ENCODE data around the gene C17orf75.
A peak's percentile ranks its signal among the peaks of the same experiment; 100 is the strongest.

Gene C17orf75

DNA sequence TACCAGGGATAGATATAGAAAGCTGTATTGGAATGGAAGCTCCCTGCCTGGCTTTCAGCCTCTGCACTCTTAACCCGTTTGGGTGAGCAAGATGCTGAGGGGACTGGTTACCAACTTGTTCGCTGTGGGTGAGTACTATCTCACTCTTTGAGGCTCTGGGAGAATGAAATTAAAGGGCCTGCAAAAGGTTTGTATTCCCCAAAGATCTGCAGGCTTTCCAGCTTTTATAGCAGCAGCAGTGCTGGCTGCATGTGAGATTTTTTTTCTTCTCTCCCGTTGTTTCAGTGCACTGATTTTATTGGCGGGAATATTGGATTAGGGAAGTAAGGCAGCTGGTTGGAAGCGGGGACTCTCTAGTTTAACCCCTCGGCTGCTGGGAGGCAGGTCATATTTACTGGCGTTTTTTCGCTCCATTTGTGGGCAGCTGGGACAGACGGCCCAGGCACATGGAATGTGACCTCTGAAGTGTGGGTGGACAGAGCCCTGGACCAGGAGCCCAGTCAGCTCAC is 30.9 kb downstream of the C17orf75 start:
- H3K4me2 ChIP-seq (ENCODE audit: low read length), result peak overlapping the region; percentile 25

DNA sequence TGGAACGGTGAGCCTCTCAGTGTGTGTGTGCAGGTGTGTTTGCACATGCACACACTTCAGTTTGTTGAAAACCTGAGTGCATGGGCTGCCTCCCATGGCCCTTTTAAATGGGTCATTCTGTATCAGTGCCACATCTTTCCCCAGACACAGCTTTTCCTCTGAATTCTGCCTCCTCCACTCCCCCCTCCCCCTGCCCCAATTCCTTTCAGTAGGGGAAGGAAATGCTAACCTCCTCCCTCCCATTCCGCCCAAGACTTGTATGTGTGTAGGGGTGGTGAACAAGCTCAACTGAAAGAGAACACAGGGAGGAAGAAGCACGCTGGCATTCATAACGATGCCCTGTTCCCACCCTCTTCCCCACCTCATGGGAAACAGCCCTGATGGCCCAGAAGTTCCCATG is 34.3 kb downstream of the C17orf75 start:
- no peak overlapping the region for H3K9ac ChIP-seq (ENCODE audit: low read length)
- no peak overlapping the region for H3K27ac ChIP-seq (ENCODE audit: low read length)
- H3K4me2 ChIP-seq (ENCODE audit: low read length), result no peak overlapping the region
- H4K20me1 ChIP-seq (ENCODE audit: insufficient read depth, low read length), result no peaks in the 10 kb centered on the region
- no peaks in the 10 kb centered on the region for H3K36me3 ChIP-seq (replicated peaks; ENCODE audit: low read depth, low read length)
- no peaks in the 10 kb centered on the region for H3K9me3 ChIP-seq (ENCODE audit: insufficient read depth, low read length)
- TF ChIP-seq, protein P1, sequence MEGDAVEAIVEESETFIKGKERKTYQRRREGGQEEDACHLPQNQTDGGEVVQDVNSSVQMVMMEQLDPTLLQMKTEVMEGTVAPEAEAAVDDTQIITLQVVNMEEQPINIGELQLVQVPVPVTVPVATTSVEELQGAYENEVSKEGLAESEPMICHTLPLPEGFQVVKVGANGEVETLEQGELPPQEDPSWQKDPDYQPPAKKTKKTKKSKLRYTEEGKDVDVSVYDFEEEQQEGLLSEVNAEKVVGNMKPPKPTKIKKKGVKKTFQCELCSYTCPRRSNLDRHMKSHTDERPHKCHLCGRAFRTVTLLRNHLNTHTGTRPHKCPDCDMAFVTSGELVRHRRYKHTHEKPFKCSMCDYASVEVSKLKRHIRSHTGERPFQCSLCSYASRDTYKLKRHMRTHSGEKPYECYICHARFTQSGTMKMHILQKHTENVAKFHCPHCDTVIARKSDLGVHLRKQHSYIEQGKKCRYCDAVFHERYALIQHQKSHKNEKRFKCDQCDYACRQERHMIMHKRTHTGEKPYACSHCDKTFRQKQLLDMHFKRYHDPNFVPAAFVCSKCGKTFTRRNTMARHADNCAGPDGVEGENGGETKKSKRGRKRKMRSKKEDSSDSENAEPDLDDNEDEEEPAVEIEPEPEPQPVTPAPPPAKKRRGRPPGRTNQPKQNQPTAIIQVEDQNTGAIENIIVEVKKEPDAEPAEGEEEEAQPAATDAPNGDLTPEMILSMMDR (IDR thresholded peaks at IDR 0.05; ENCODE audit: low read depth, low read length), result no peak
- no peak for TF ChIP-seq EZH2phosphoT487 (IDR thresholded peaks at IDR 0.05; ENCODE audit: low read depth)
- no peak overlapping the region for H2AFZ ChIP-seq (ENCODE audit: low read depth, low read length)
- no peaks in the 10 kb centered on the region for H3K79me2 ChIP-seq (ENCODE audit: low read length)
- 0 out of 2 replicates have a peak, but pooled peaks cover 4% of the 10 kb centered on the region for H3K4me1 ChIP-seq (ENCODE audit: low read length)
- no peak overlapping the region for H3K4me3 ChIP-seq (ENCODE audit: low read length)
- peaks cover 44% of the 10 kb centered on the region for H3K27me3 ChIP-seq (ENCODE audit: low read depth, low read length)

More for the DNA sequence above, 30.9 kb downstream of the C17orf75 start:
- Histone ChIP-seq H3K79me2 (ENCODE audit: low read length) (no peaks in the 10 kb centered on the region), H3K27me3 (ENCODE audit: low read depth, low read length) (peaks cover 45% of the 10 kb centered on the region), H2AFZ (ENCODE audit: low read depth, low read length) (no peak overlapping the region), H3K36me3 (replicated peaks; ENCODE audit: low read depth, low read length) (no peaks in the 10 kb centered on the region), H3K4me3 (ENCODE audit: low read length) (no peak overlapping the region), H4K20me1 (ENCODE audit: insufficient read depth, low read length) (no peaks in the 10 kb centered on the region), H3K4me1 (ENCODE audit: low read length) (0 out of 2 replicates have a peak, but pooled peaks cover 4% of the 10 kb centered on the region), H3K9me3 (ENCODE audit: insufficient read depth, low read length) (no peaks in the 10 kb centered on the region), H3K27ac (ENCODE audit: low read length) (no peak overlapping the region), H3K9ac (ENCODE audit: low read length) (no peak overlapping the region)
- TF ChIP-seq EZH2phosphoT487 (IDR thresholded peaks at IDR 0.05; ENCODE audit: low read depth), result no peak
- TF ChIP-seq, protein P1 (IDR thresholded peaks at IDR 0.05; ENCODE audit: low read depth, low read length), result no peak

DNA sequence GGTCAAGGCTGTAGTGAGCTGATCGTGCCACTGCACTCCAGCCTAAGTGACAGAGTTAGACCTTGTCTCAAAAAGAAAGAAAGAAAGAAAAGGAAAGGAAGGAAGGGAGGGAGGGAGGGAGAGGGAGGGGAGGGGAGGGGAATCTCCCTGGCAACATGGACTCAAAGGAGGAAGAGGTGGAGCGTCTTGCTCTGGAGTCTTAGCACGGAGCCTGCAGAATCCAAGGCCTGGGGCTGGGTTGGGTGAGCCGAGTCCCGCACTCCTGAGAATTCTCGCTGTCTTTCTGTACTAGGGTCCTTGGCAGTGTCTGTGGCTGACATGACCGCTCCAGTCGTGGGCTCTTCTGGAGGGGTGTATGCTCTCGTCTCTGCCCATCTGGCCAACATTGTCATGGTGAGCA is 36.9 kb downstream of the C17orf75 start:
- Histone ChIP-seq H3K9ac (ENCODE audit: low read length) (no peak overlapping the region), H3K27ac (ENCODE audit: low read length) (no peak overlapping the region), H2AFZ (ENCODE audit: low read depth, low read length) (no peak overlapping the region), H3K27me3 (ENCODE audit: low read depth, low read length) (peaks cover 31% of the 10 kb centered on the region), H3K4me3 (ENCODE audit: low read length) (no peak overlapping the region), H3K4me1 (ENCODE audit: low read length) (no peaks in the 10 kb centered on the region), H4K20me1 (ENCODE audit: insufficient read depth, low read length) (no peaks in the 10 kb centered on the region), H3K4me2 (ENCODE audit: low read length) (no peak overlapping the region), H3K9me3 (ENCODE audit: insufficient read depth, low read length) (no peaks in the 10 kb centered on the region), H3K79me2 (ENCODE audit: low read length) (no peaks in the 10 kb centered on the region), H3K36me3 (replicated peaks; ENCODE audit: low read depth, low read length) (no peaks in the 10 kb centered on the region)
- TF ChIP-seq, protein P1 (IDR thresholded peaks at IDR 0.05; ENCODE audit: low read depth, low read length), result no peak
- no peak for TF ChIP-seq EZH2phosphoT487 (IDR thresholded peaks at IDR 0.05; ENCODE audit: low read depth)

DNA sequence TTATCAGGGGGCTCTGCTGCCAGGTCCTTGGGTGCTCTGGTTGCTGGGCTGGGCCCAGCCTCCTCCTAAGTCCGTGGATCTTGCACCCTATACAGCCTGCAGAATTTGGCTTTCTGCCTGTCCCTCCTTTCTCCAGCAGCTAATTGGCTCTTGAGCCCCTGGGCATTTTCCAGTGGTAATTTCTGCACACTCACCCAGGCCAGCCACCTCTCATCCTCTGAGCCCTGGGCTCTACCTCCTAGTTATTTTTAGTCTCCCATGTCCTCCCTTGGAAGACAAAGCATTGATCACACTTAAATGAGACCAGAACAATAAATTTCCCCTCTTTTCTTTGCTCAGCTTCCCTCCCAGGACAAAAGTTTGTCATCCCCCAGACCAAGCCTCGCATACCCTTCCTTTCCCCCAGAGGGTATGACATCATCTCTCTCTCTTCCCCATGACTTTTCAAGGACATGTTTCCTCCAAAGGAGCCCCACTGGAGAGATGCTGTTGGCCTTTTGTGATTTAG is 38.1 kb downstream of the C17orf75 start:
- H3K9ac ChIP-seq (ENCODE audit: low read length), result no peak overlapping the region
- no peak overlapping the region for H2AFZ ChIP-seq (ENCODE audit: low read depth, low read length)
- H3K9me3 ChIP-seq (ENCODE audit: insufficient read depth, low read length), result no peaks in the 10 kb centered on the region
- H3K27ac ChIP-seq (ENCODE audit: low read length), result no peak overlapping the region
- H3K27me3 ChIP-seq (ENCODE audit: low read depth, low read length), result peaks cover 37% of the 10 kb centered on the region
- no peaks in the 10 kb centered on the region for H4K20me1 ChIP-seq (ENCODE audit: insufficient read depth, low read length)
- no peaks in the 10 kb centered on the region for H3K36me3 ChIP-seq (replicated peaks; ENCODE audit: low read depth, low read length)
- no peaks in the 10 kb centered on the region for H3K4me1 ChIP-seq (ENCODE audit: low read length)
- no peak overlapping the region for H3K4me3 ChIP-seq (ENCODE audit: low read length)
- H3K4me2 ChIP-seq (ENCODE audit: low read length), result no peak overlapping the region
- H3K79me2 ChIP-seq (ENCODE audit: low read length), result no peaks in the 10 kb centered on the region
- TF ChIP-seq EZH2phosphoT487 (IDR thresholded peaks at IDR 0.05; ENCODE audit: low read depth), result no peak
- TF ChIP-seq, protein P1 (IDR thresholded peaks at IDR 0.05; ENCODE audit: low read depth, low read length), result no peak

Data from OCI-LY3 (cell line).